Esophagus muscularis mucosa (tissue), 4 donors: ENCODE measurements around the gene ANKRD44. TPM values are rescaled to one million over a fixed set of nuclear protein-coding genes. Genes with fewer than 3 reads are reported as not detected.

Experiments used
- DNase-seq: peaks from one replicate; pipeline ENCODE4 v3.0.0-alpha.2; 2017; ENCODE audit errors: extremely low spot score
- H3K27ac ChIP-seq, 4 donors: fragments of 200-600 bp; sonication (generic); replicated peaks in 1 of 4; 1 replicate in 3 of 4; 2 replicates in 1 of 4; pipeline ENCODE4 v1.5.1; 2016 to 2019; ENCODE audit warnings: mild to moderate bottlenecking in 1 of 4
- H3K27me3 ChIP-seq, 4 donors: fragments of 200-600 bp; sonication (generic); one replicate each; pipeline versions ENCODE4 v1.5.1 to v1.6.0; 2016 to 2019
- H3K36me3 ChIP-seq, 4 donors: fragments of 200-600 bp; sonication (generic); one replicate each; pipeline ENCODE4 v1.5.1; 2016 to 2019
- H3K4me1 ChIP-seq, 4 donors: fragments of 200-600 bp; sonication (generic); one replicate each; pipeline ENCODE4 v1.5.1; 2016 to 2019
- H3K4me3 ChIP-seq, 4 donors: fragments of 200-600 bp; sonication (generic); 1 replicate in 2 of 4; 2 replicates in 2 of 4; pipeline ENCODE4 v1.5.1; 2016 to 2019; ENCODE audit warnings: mild to moderate bottlenecking in 4 of 4, moderate library complexity in 1 of 4
- H3K9me3 ChIP-seq, 4 donors: fragments of 200-600 bp; sonication (generic); 1 replicate in 3 of 4; 2 replicates in 1 of 4; pipeline ENCODE4 v1.5.1; 2016 to 2019
- EP300 ChIP-seq: sonication (generic); formaldehyde crosslinking; IDR thresholded peaks from one replicate; pipeline ENCODE4 v1.6.1; 2017; ENCODE audit warnings: antibody characterized with exemption
- POLR2A ChIP-seq: fragments of 450-650 bp; IDR thresholded peaks from one replicate; pipeline ENCODE4 v1.6.1; 2017; ENCODE audit warnings: antibody characterized with exemption, moderate library complexity, mild to moderate bottlenecking, low read depth
- POLR2AphosphoS5 ChIP-seq, 2 donors: sonication (generic); formaldehyde crosslinking; IDR thresholded peaks; one replicate each; pipeline ENCODE4 v1.6.1; 2017; ENCODE audit warnings: antibody characterized with exemption in 2 of 2
- WGBS: methylation state at CpG from one replicate; pipeline ENCODE4 v1.1.5; 2018; 5-methylcytosine and 5-hydroxymethylcytosine counted together
- intact Hi-C: fragments of 100-400 bp; cut with DNase I; formaldehyde crosslinking; loops from one replicate; pipeline ENCODE4 v1.15.1; 2023
- total RNA-seq, 4 donors: library from RNA; depleted of rRNA; stranded (reverse); fragments of >200 nt; gene quantifications; one replicate each; pipeline versions ENCODE4 v1.1.0 to v1.2.1, GENCODE V29; 2016
- TF ChIP-seq, protein P1 (sequence below), 3 experiments: fragments of 200-600 bp in 2 of 3; fragments of 450-650 bp in 1 of 3; sonication (generic) in 2 of 3; IDR thresholded peaks; one replicate each; pipeline ENCODE4 v1.5.1; 2017 to 2019; ENCODE audit warnings: antibody characterized with exemption in 3 of 3, mild to moderate bottlenecking in 2 of 3, moderate library complexity in 1 of 3

Gene ANKRD44
- total RNA-seq, 4 donors from 2014 or later, result 41.4 to 76.6 (median 48.1) TPM

DNA sequence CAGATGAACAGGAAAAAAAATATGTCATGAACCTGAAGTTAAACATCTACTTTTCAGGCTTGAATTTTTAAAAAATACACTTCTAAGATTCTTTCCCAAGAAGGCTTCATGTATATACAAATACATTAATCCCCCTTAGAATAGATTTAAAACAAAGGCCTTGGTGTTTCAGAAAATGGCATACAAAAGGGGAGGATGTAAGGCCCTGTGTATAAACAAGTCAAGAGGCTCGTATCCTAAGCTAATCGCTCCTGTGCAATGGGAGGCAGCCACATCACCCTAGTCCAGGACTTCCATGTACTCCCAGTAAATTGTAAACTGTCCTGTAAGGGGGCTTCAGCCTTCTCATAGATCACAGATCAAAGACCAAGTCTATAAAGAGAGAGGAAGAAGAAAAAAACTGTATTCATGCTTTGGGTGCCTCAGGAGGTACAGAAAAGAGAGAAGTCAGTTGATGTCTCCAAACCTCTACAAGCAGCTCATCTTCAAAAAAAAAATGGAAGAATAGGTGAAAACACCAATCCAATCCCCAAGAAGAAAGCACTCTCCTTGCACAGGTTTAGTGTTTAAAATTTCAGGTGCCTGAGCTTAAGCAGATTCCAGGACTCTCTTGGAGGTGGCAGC lies 53.9 kb downstream of the ANKRD44 start:
- Histone ChIP-seq H3K27ac (peak overlapping the region; percentile 43 to 79 (median 70)), H3K4me1 (peaks cover 13 to 34% (median 31%) of the 10 kb centered on the region in 4 donors), H3K27me3 (no peaks in the 10 kb centered on the region), H3K4me3 (no peak overlapping the region), H3K9me3 (no peaks in the 10 kb centered on the region), H3K36me3 (no peaks in the 10 kb centered on the region)
- intact Hi-C loops, result loop anchor here (5.0 kb wide), 2 partner anchors 36 to 64 kb away; no protein-coding TSS in a partner anchor
- TF ChIP-seq, protein P1, sequence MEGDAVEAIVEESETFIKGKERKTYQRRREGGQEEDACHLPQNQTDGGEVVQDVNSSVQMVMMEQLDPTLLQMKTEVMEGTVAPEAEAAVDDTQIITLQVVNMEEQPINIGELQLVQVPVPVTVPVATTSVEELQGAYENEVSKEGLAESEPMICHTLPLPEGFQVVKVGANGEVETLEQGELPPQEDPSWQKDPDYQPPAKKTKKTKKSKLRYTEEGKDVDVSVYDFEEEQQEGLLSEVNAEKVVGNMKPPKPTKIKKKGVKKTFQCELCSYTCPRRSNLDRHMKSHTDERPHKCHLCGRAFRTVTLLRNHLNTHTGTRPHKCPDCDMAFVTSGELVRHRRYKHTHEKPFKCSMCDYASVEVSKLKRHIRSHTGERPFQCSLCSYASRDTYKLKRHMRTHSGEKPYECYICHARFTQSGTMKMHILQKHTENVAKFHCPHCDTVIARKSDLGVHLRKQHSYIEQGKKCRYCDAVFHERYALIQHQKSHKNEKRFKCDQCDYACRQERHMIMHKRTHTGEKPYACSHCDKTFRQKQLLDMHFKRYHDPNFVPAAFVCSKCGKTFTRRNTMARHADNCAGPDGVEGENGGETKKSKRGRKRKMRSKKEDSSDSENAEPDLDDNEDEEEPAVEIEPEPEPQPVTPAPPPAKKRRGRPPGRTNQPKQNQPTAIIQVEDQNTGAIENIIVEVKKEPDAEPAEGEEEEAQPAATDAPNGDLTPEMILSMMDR (IDR thresholded peaks at IDR 0.05), result no peak
- TF ChIP-seq POLR2A (no peak), EP300 (no peak), POLR2AphosphoS5 (IDR thresholded peaks at IDR 0.05) (no peak)
- 63% methylated on average over 2 of the region's 2 CpGs for WGBS
- peak; percentile 34 for DNase-seq

DNA sequence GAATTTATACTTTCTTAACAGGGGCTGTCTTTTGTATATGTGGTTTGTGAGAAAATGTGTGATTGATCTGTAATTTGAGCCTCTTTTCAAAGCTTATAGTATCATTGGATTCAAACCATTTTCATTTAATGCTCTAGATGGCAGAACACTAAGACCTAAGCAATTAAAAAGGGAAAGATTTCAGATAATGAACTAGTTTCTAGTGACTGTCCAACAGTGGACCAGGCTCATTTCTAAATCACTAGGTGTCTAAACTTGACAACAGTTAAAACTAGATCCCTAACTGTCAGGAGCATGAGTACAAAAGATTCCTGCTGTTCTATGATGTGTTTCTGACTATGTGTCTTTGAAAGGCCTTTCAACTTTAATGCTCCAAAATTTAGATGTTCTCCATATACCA lies 54.6 kb downstream of the ANKRD44 start:
- DNase-seq, result no peak
- TF ChIP-seq EP300 (no peak), POLR2AphosphoS5 (IDR thresholded peaks at IDR 0.05) (no peak)
- TF ChIP-seq, protein P1 (IDR thresholded peaks at IDR 0.05), result no peak
- H3K9me3 ChIP-seq, result no peaks in the 10 kb centered on the region
- peak overlapping the region; percentile 20 to 33 (median 25) for H3K4me3 ChIP-seq
- no peaks in the 10 kb centered on the region for H3K36me3 ChIP-seq
- intact Hi-C loops, result loop anchor here (5.0 kb wide), 2 partner anchors 36 to 64 kb away; no protein-coding TSS in a partner anchor
- H3K4me1 ChIP-seq, result peaks cover 11 to 34% (median 30%) of the 10 kb centered on the region in 4 donors
- peak overlapping the region; percentile 43 to 79 (median 70) for H3K27ac ChIP-seq
- no peaks in the 10 kb centered on the region for H3K27me3 ChIP-seq

DNA sequence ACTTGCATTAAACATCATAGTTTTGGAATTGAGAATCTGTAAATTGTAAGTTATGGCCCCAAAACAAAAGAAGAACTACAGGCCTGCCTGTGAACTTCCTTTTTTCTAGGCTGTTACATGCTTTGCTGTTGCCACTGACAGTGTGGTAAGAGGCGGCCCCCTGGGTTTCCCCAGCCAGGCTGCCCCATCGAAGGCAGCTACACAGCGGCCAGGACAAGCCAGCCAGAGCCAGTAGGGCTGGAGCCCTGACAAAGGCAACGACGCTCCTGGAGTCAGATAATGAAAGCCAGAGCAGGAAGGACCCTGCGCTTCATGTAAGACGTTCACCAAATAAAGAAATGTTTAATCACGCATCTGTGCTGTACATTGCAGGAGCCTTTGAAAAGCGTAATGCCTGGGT lies 55.0 kb downstream of the ANKRD44 start:
- Histone ChIP-seq H3K4me3 (peak overlapping the region; percentile 20 to 33 (median 25)), H3K9me3 (no peaks in the 10 kb centered on the region), H3K4me1 (peaks cover 11 to 34% (median 30%) of the 10 kb centered on the region in 4 donors), H3K27ac (peak overlapping the region; percentile 43 to 79 (median 70)), H3K27me3 (no peaks in the 10 kb centered on the region), H3K36me3 (no peaks in the 10 kb centered on the region)
- WGBS, result 8% methylated on average over 9 of the region's 9 CpGs
- TF ChIP-seq POLR2A (no peak), POLR2AphosphoS5 (IDR thresholded peaks at IDR 0.05) (peak; percentile 22 to 57)
- DNase-seq, result peak; percentile 92
- intact Hi-C loops, result loop anchor here (5.0 kb wide), 2 partner anchors 37 to 63 kb away; no protein-coding TSS in a partner anchor

DNA sequence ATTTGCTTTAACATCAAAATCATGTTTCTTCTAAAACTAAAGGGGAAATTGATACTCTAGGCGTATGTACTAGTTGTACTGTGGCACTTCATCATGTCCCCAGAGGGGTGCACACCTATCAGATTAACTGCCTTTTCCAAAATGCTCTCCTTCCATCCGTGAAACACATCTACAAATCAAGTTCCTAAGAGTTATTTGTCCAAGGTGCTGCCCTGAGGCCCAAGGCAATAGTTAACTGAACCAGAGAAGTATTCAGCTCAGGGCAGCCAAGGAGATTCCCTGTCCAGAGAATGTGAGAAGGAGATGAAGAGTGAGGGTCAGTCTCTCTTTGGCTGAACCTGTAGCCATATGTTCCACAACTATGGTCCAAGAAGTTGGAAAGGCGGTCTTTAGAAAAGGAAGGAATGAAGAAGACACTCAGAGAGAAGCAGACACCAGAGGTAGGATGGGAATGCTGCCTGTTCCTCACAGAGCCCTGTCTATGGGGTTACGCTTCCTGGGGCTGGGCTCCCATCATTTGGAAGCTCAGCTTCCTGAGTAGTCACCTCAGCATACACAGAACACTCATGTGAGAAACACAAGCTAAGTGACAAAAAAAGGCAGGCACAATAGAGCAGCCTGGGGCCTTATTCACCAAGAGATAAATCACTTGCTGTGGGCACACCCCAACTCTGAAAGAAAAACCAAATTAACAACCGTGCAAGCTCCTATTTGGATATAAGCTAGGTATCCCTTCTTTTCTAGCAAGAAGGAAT lies 55.6 kb downstream of the ANKRD44 start:
- Histone ChIP-seq H3K9me3 (no peaks in the 10 kb centered on the region), H3K36me3 (no peaks in the 10 kb centered on the region), H3K4me1 (peaks cover 11 to 39% (median 33%) of the 10 kb centered on the region in 4 donors), H3K27me3 (no peaks in the 10 kb centered on the region), H3K27ac (peak overlapping the region; percentile 43 to 79 (median 70)), H3K4me3 (peak overlapping the region in 2 of 4 donors; percentile 20 to 22)
- TF ChIP-seq, protein P1 (IDR thresholded peaks at IDR 0.05), result no peak
- TF ChIP-seq EP300, result no peak
- TF ChIP-seq POLR2AphosphoS5 (IDR thresholded peaks at IDR 0.05), result no peak
- no peak for TF ChIP-seq POLR2A
- DNase-seq, result peak; percentile 77
- intact Hi-C loops, result loop anchor here (5.0 kb wide), 2 partner anchors 37 to 63 kb away; no protein-coding TSS in a partner anchor
- WGBS, result 71% methylated on average over 5 of the region's 5 CpGs

DNA sequence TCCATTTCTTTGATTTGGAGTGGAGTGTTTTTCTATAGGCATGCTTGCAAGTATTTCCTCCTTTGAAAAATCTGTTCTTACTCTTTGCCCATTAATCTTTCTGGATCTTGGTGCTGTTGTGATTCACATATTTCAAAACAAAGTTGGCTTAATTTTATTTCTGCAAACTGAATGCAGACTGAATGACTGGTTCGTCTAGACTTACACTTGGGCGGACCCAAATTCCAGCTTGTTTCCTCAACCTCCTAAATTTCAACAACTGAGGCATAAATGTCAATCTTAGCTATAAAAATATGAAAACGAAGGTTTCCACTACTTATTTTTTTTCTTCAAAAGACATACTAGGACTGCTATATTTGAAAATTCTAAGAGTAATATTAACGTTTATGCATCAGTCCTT lies 59.0 kb downstream of the ANKRD44 start:
- H3K27ac ChIP-seq, result no peak overlapping the region
- H3K9me3 ChIP-seq, result no peaks in the 10 kb centered on the region
- no peak for TF ChIP-seq POLR2AphosphoS5 (IDR thresholded peaks at IDR 0.05)
- TF ChIP-seq EP300, result no peak
- TF ChIP-seq POLR2A, result no peak
- TF ChIP-seq, protein P1 (IDR thresholded peaks at IDR 0.05), result no peak
- intact Hi-C loops, result no loop called here
- no peak overlapping the region for H3K4me3 ChIP-seq
- peaks cover 11 to 42% (median 34%) of the 10 kb centered on the region in 4 donors for H3K4me1 ChIP-seq
- no peaks in the 10 kb centered on the region for H3K27me3 ChIP-seq
- peak; percentile 45 for DNase-seq
- no peaks in the 10 kb centered on the region for H3K36me3 ChIP-seq
- 75% methylated on average over 4 of the region's 4 CpGs for WGBS
